MM.1S (cell line): ENCODE results near the gene PSG6.
"Not testable (repeated sequence)": the region's sequence is repeated elsewhere in the genome, so short reads cannot be mapped to it uniquely, and the experiment has no call there.

ENCODE experiments used
- DNase-seq: peaks from one replicate; pipeline ENCODE4 v3.0.0-alpha.2; 2015
- H2AFZ ChIP-seq: fragments of 300-600 bp; sonication (generic); 2 replicates; pipeline ENCODE4 v1.6.0; 2016; ENCODE audit warnings: antibody characterized with exemption, low read length
- H3F3A ChIP-seq: fragments of 300-600 bp; sonication (generic); 2 replicates; pipeline ENCODE4 v1.6.1; 2016; ENCODE audit warnings: mild to moderate bottlenecking, antibody characterized with exemption, low read length, moderate library complexity, mixed read lengths; ENCODE audit not compliant: insufficient read depth
- H3K27ac ChIP-seq: fragments of 300-600 bp; sonication (generic); 2 replicates; pipeline ENCODE4 v1.5.1; 2016; ENCODE audit warnings: mild to moderate bottlenecking, low read length
- H3K27me3 ChIP-seq: fragments of 300-600 bp; sonication (generic); replicated peaks from 2 replicates; pipeline ENCODE4 v1.6.0; 2016; ENCODE audit warnings: low read length; ENCODE audit not compliant: insufficient read depth
- H3K36me3 ChIP-seq: fragments of 300-600 bp; sonication (generic); replicated peaks from 2 replicates; pipeline ENCODE4 v1.6.1; 2016; ENCODE audit warnings: mild to moderate bottlenecking, low read length, mixed read lengths; ENCODE audit not compliant: insufficient read depth
- H3K4me1 ChIP-seq: fragments of 300-600 bp; sonication (generic); 2 replicates; pipeline ENCODE4 v1.6.1; 2016; ENCODE audit warnings: low read length, mixed read lengths
- H3K4me2 ChIP-seq: fragments of 300-600 bp; sonication (generic); 2 replicates; pipeline ENCODE4 v1.6.0; 2016; ENCODE audit warnings: low read depth, low read length
- H3K4me3 ChIP-seq: fragments of 300-600 bp; sonication (generic); 2 replicates; pipeline ENCODE4 v1.5.1; 2016; ENCODE audit warnings: low read length, mixed read lengths
- H3K79me2 ChIP-seq: fragments of 300-600 bp; sonication (generic); 2 replicates; pipeline ENCODE4 v1.6.1; 2016; ENCODE audit warnings: mixed run types, low read length, mixed read lengths
- H3K9ac ChIP-seq: fragments of 300-600 bp; sonication (generic); 2 replicates; pipeline ENCODE4 v1.6.1; 2016; ENCODE audit warnings: low read length, mixed read lengths
- H3K9me2 ChIP-seq: fragments of 300-600 bp; sonication (generic); replicated peaks from 2 replicates; pipeline ENCODE4 v1.6.1; 2016; ENCODE audit warnings: mild to moderate bottlenecking, low read length, mixed read lengths; ENCODE audit not compliant: insufficient read depth
- H3K9me3 ChIP-seq: fragments of 300-600 bp; sonication (generic); replicated peaks from 2 replicates; pipeline ENCODE4 v1.6.1; 2016; ENCODE audit warnings: mild to moderate bottlenecking, low read length, mixed read lengths; ENCODE audit not compliant: insufficient read depth
- H4K20me1 ChIP-seq: fragments of 300-600 bp; sonication (generic); 2 replicates; pipeline ENCODE4 v1.6.1; 2016; ENCODE audit warnings: mild to moderate bottlenecking, low read length, moderate library complexity, mixed read lengths; ENCODE audit not compliant: insufficient read depth
- EZH2 ChIP-seq: fragments of 300-600 bp; sonication (generic); optimal IDR thresholded peaks from 2 replicates; pipeline ENCODE3; 2017; ENCODE audit warnings: low read depth, mild to moderate bottlenecking, antibody characterized with exemption, low read length, mixed read lengths
- EZH2phosphoT487 ChIP-seq: fragments of 300-600 bp; sonication (generic); IDR thresholded peaks from 2 replicates; pipeline ENCODE4 v1.6.1; 2018; ENCODE audit warnings: antibody characterized with exemption, low read length
- TF ChIP-seq, protein P1 (sequence below): fragments of 300-600 bp; sonication (generic); IDR thresholded peaks from 2 replicates; pipeline ENCODE4 v1.5.1; 2016; ENCODE audit warnings: antibody characterized with exemption, low read length, mixed read lengths

The PSG6 gene

DNA sequence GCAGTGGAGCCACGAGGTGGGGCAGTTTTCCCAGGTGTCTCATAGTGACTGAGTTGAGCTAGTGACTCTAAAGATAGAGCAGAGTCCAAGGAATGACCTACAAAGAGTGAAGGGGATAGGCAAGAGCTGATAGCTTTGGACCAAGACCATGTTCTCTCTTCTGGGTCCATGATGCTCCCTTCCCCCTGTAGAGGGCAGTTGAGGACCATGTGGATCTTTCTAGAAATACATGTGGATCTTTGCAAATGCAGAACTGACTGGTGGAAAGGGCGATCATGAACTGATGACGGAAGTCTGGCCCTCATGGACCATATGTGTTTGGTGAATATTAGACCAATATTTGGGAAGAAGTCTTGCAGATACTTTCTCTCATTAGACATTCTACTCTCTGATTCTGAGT lies 45.1 kb downstream of the PSG6 start:
- Histone ChIP-seq H4K20me1 (no peaks in the 10 kb centered on the region), H3K27me3 (no peaks in the 10 kb centered on the region), H3K4me2 (no peak overlapping the region), H3K4me1 (no peaks in the 10 kb centered on the region), H3K9me3 (no peaks in the 10 kb centered on the region), H3K27ac (no peak overlapping the region), H3F3A (no peaks in the 10 kb centered on the region), H3K36me3 (no peaks in the 10 kb centered on the region), H2AFZ (no peak overlapping the region), H3K4me3 (no peak overlapping the region), H3K79me2 (no peaks in the 10 kb centered on the region), H3K9ac (no peak overlapping the region), H3K9me2 (no peaks in the 10 kb centered on the region)
- DNase-seq: no peak
- TF ChIP-seq, protein P1, sequence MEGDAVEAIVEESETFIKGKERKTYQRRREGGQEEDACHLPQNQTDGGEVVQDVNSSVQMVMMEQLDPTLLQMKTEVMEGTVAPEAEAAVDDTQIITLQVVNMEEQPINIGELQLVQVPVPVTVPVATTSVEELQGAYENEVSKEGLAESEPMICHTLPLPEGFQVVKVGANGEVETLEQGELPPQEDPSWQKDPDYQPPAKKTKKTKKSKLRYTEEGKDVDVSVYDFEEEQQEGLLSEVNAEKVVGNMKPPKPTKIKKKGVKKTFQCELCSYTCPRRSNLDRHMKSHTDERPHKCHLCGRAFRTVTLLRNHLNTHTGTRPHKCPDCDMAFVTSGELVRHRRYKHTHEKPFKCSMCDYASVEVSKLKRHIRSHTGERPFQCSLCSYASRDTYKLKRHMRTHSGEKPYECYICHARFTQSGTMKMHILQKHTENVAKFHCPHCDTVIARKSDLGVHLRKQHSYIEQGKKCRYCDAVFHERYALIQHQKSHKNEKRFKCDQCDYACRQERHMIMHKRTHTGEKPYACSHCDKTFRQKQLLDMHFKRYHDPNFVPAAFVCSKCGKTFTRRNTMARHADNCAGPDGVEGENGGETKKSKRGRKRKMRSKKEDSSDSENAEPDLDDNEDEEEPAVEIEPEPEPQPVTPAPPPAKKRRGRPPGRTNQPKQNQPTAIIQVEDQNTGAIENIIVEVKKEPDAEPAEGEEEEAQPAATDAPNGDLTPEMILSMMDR: no peak
- no peak for TF ChIP-seq EZH2
- TF ChIP-seq EZH2phosphoT487: no peak

DNA sequence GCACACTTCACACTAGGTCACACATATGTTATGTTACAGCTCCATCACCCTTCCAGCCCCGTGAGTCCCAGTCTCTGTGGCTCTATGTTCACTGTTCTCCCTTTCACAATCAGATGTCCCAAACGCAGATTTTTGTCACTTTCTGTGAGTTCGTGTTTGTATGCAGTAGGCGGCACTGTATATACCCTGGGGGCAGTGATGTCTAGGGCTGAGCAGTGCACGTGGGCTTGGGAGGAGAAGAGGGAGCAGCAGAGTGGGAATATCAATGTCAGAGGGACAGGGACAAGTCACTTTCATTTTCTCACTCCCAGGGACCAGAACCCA lies 60.2 kb downstream of the PSG6 start:
- DNase-seq: no peak
- H3K9ac ChIP-seq: no peak overlapping the region
- H3K4me1 ChIP-seq: no peaks in the 10 kb centered on the region
- no peak overlapping the region for H3K4me3 ChIP-seq
- H3K79me2 ChIP-seq: no peaks in the 10 kb centered on the region
- no peaks in the 10 kb centered on the region for H4K20me1 ChIP-seq
- no peak overlapping the region for H3K4me2 ChIP-seq
- H3K27me3 ChIP-seq: no peaks in the 10 kb centered on the region
- H2AFZ ChIP-seq: no peak overlapping the region
- H3K9me3 ChIP-seq: no peaks in the 10 kb centered on the region
- H3K36me3 ChIP-seq: no peaks in the 10 kb centered on the region
- no peaks in the 10 kb centered on the region for H3F3A ChIP-seq
- no peak overlapping the region for H3K27ac ChIP-seq
- TF ChIP-seq EZH2 (no peak), EZH2phosphoT487 (no peak)
- TF ChIP-seq, protein P1: no peak
- H3K9me2 ChIP-seq: no peaks in the 10 kb centered on the region

DNA sequence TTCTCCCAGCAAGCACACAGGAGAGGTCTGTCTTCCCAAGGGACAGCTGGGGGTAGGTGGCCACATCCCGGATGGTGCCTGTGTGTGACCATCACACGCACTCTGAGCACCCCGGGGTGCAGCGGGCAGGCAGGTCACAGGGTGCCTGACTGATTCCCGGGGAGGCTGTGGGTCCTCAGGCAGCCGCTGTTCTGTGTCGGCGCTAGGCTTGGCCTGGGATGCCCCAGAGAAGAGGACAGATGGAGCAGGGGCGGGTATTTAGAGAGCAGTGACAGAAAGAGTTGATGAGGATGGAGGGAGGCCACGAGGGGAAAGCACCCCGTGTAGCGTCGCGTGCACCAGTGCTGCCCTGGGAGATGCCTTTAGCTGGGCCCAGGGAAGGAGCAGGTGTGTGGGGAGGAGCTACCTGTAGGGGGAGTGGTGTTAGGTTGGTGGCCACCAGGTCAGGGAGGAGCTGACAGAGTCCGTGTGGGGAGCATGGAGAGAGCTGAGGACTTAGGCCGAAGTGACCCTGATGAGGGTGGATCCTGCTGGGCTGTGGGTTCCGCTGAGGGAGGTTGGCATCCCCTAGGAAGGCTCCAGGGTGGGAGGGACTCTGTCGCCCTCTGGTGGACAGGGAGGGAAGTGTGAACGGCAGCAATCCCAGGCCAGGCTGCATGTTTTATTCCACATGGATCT lies 60.7 kb downstream of the PSG6 start:
- DNase-seq: peak; percentile 5
- H3K4me2 ChIP-seq, H3K79me2 ChIP-seq, H2AFZ ChIP-seq, H3K9me3 ChIP-seq, H3K4me3 ChIP-seq, H3K9me2 ChIP-seq, H3F3A ChIP-seq, H4K20me1 ChIP-seq, H3K27me3 ChIP-seq, H3K9ac ChIP-seq, H3K4me1 ChIP-seq, H3K36me3 ChIP-seq, H3K27ac ChIP-seq: not testable (repeated sequence)
- TF ChIP-seq, protein P1: peak; percentile 59

DNA sequence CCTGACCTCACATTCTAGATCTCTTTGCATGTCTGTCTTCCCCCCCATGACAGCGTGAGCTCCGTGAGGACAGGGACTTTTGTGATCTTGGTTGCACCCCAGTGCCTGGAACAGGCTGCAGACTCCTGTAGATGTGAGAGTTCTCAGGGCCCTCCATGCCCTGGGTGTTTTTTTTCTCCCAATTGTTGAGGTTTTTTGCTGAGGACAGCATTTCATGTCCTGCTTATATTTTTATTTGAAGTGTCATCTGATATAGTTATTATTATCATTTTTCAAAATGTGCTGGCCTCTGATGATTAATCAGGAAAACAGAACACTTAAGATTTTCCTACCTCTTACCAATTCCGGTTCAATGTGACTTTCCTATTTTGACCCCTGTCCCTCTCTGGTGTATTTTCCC lies 62.9 kb downstream of the PSG6 start:
- not testable (repeated sequence) for H3K9me2 ChIP-seq, H4K20me1 ChIP-seq

DNA sequence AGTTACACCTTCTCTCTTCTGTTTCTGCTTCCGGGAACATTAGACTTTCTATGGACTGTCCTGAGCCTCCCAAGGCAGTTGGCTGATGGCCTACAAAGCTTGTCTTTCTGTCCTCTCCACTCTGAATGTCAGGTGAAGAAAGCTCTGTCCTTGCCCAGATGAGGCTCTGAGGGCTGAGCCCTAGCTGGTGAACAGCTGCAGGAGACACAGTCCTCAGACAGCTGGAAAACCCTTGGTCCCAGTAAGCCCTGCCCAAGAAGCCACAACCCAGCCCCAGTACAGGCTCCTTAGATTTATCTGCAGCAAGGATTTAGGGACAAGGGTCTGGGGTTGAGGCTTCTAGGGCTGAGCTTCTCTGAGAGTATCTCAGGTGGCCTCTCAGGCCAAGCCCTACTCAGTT lies 64.5 kb downstream of the PSG6 start:
- H3K27ac ChIP-seq, H3K9ac ChIP-seq, H4K20me1 ChIP-seq: not testable (repeated sequence)

More for the DNA sequence above, 62.9 kb downstream of the PSG6 start:
- not testable (repeated sequence) for H3K4me1 ChIP-seq, H3F3A ChIP-seq, H3K79me2 ChIP-seq, H3K36me3 ChIP-seq, H3K9me3 ChIP-seq, H3K27ac ChIP-seq, H3K4me2 ChIP-seq, H2AFZ ChIP-seq, DNase-seq, H3K27me3 ChIP-seq, H3K4me3 ChIP-seq, H3K9ac ChIP-seq

DNA sequence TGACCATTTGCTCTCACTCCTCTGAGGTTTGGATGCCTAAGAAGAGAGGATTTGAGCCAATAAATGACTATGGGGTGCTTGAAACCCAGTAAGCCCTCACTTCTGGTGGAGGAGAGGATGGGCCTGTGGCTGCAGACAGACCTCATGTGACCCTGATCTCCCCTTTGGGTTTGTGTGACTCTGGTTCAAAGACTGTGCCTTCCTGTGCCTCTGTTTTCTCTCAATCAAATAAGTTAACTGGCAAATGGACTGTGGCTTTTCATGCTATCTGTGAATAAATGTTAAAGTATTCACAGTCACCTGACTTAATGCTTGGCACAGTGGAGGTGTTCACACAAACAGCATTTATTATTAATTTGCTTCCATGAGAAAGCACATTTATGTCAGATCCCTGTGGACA lies 64.9 kb downstream of the PSG6 start:
- H2AFZ ChIP-seq, H3K9me2 ChIP-seq, H3K4me3 ChIP-seq, DNase-seq, H3F3A ChIP-seq, H4K20me1 ChIP-seq, H3K36me3 ChIP-seq, H3K27me3 ChIP-seq, H3K27ac ChIP-seq, H3K79me2 ChIP-seq, H3K9ac ChIP-seq, H3K4me1 ChIP-seq, H3K9me3 ChIP-seq, H3K4me2 ChIP-seq: not testable (repeated sequence)

More for the DNA sequence above, 64.5 kb downstream of the PSG6 start:
- not testable (repeated sequence) for H3F3A ChIP-seq, H3K9me2 ChIP-seq, H3K4me3 ChIP-seq, H3K36me3 ChIP-seq, H3K79me2 ChIP-seq, H3K4me1 ChIP-seq, H3K4me2 ChIP-seq, H3K27me3 ChIP-seq, H2AFZ ChIP-seq, H3K9me3 ChIP-seq, DNase-seq
